EL (cell line): ENCODE measurements around the gene PEX5.

Experiments
- DNase-seq: peaks from one replicate; pipeline ENCODE4 v3.0.0-alpha.2; 2016

Gene PEX5

GRCh38 chr12:7189398-7190267 is at the start of gene PEX5:
PEX5 (plus strand) TSS chr12:7189686; CDS start chr12:7190378, 692 bp downstream.
- peak; percentile 91 for DNase-seq

GRCh38 chr12:7141351-7142005 is 48.0 kb upstream of the PEX5 start:
- DNase-seq: no peak

GRCh38 chr12:7142056-7142644 is 47.3 kb upstream of the PEX5 start:
- peak; percentile 56 for DNase-seq

GRCh38 chr12:7142809-7143465 is 46.5 kb upstream of the PEX5 start:
- no peak for DNase-seq

- DNase-seq: no peak
Measured at GRCh38 chr12:7143564-7143963, 45.9 kb upstream of the PEX5 start.

GRCh38 chr12:7144414-7145120 is 44.9 kb upstream of the PEX5 start:
- DNase-seq: peak; percentile 42

- DNase-seq: no peak
Measured at GRCh38 chr12:7145671-7146070, 43.8 kb upstream of the PEX5 start.

GRCh38 chr12:7146228-7146627 is 43.3 kb upstream of the PEX5 start:
- DNase-seq: peak; percentile 31

GRCh38 chr12:7146906-7147305 is 42.6 kb upstream of the PEX5 start:
- no peak for DNase-seq

- DNase-seq: no peak
Measured at GRCh38 chr12:7150356-7150755, 39.1 kb upstream of the PEX5 start.

GRCh38 chr12:7150841-7151240 is 38.6 kb upstream of the PEX5 start:
- DNase-seq: no peak

- no peak for DNase-seq
Measured at GRCh38 chr12:7151532-7151931, 38.0 kb upstream of the PEX5 start.

GRCh38 chr12:7152818-7153217 is 36.7 kb upstream of the PEX5 start:
- DNase-seq: no peak

GRCh38 chr12:7154042-7154441 is 35.4 kb upstream of the PEX5 start:
- no peak for DNase-seq

- DNase-seq: no peak
Measured at GRCh38 chr12:7154901-7155470, 34.5 kb upstream of the PEX5 start.

GRCh38 chr12:7155471-7156034 is 33.9 kb upstream of the PEX5 start:
- DNase-seq: no peak

- DNase-seq: no peak
Measured at GRCh38 chr12:7156259-7157197, 33.0 kb upstream of the PEX5 start.

GRCh38 chr12:7157391-7157790 is 32.1 kb upstream of the PEX5 start:
- no peak for DNase-seq

GRCh38 chr12:7158781-7159609 is 30.5 kb upstream of the PEX5 start:
- DNase-seq: no peak

GRCh38 chr12:7160183-7160582 is 29.3 kb upstream of the PEX5 start:
- no peak for DNase-seq
